HepG2 (cell line): Measurements from ENCODE around the gene TMEM225B.

ENCODE experiments used
- CBX5 ChIP-seq: sonication (generic); formaldehyde crosslinking; IDR thresholded peaks from 2 replicates; pipeline ENCODE4 v1.4.0; 2020; ENCODE audit warnings: missing genetic modification reagents, borderline replicate concordance
- MTF1 ChIP-seq: sonication (generic); formaldehyde crosslinking; IDR thresholded peaks from 2 replicates; pipeline ENCODE4 v1.5.0; 2020; ENCODE audit warnings: missing genetic modification reagents
- PCBP2 ChIP-seq: fragments of 200-400 bp; formaldehyde crosslinking; optimal IDR thresholded peaks from 2 replicates; pipeline ENCODE3; 2018; ENCODE audit warnings: low read length, low read depth; ENCODE audit not compliant: poor library complexity, severe bottlenecking
- ZNF607 ChIP-seq: sonication (generic); formaldehyde crosslinking; IDR thresholded peaks from 2 replicates; pipeline ENCODE4 v1.5.1; 2020; ENCODE audit warnings: missing genetic modification reagents, mild to moderate bottlenecking, borderline replicate concordance
- TF ChIP-seq, protein P1 (sequence below): IDR thresholded peaks from 2 replicates; pipeline ENCODE4 v1.6.1; 2016; ENCODE audit warnings: low read depth

DNA sequence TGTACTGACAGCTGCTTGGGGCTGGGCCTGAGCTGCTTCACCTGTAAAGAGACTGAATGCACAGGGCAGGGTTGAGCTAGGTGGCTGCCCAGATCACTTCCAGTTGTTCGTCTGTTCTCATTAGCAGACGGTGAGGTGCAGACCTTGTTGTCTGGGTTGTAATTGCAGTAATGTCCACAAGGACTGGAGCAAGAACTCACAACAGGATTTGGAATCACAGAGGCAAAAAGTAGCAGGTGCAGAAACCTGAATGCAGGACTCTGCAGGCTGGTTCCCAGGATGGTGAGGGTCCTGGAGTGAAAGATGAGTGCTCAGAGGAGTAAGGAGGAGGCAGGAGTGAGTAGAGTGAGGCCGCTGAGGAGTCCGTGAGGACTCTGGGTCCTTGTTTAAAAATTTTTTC lies 27.9 kb downstream of the TMEM225B start:
- TF ChIP-seq MTF1 (CRISPR knock-in tag) (no peak), PCBP2 (no peak), CBX5 (CRISPR knock-in tag) (no peak), ZNF607 (CRISPR knock-in tag) (no peak)
- TF ChIP-seq, protein P1, sequence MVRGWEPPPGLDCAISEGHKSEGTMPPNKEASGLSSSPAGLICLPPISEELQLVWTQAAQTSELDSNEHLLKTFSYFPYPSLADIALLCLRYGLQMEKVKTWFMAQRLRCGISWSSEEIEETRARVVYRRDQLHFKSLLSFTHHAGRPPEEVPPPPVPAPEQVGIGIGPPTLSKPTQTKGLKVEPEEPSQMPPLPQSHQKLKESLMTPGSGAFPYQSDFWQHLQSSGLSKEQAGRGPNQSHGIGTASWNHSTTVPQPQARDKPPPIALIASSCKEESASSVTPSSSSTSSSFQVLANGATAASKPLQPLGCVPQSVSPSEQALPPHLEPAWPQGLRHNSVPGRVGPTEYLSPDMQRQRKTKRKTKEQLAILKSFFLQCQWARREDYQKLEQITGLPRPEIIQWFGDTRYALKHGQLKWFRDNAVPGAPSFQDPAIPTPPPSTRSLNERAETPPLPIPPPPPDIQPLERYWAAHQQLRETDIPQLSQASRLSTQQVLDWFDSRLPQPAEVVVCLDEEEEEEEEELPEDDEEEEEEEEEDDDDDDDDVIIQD (CRISPR knock-in tag), result no peak
